SK-N-SH (cell line): ENCODE measurements around the gene TMEM168.

ENCODE experiments used
- CHD2 ChIP-seq: fragments of 150-350 bp; IDR thresholded peaks from 2 replicates; pipeline ENCODE4 v1.6.1; 2018; ENCODE audit warnings: low read length; ENCODE audit not compliant: partially characterized antibody
- CTCF ChIP-seq: fragments of 200-600 bp; sonication (generic); IDR thresholded peaks from 2 replicates; pipeline ENCODE4 v1.6.1; 2017; ENCODE audit warnings: antibody characterized with exemption, mild to moderate bottlenecking, moderate library complexity
- GABPA ChIP-seq: IDR thresholded peaks from 2 replicates; pipeline ENCODE4 v1.4.0; 2012; ENCODE audit warnings: low read depth, mild to moderate bottlenecking
- TAF1 ChIP-seq: IDR thresholded peaks from 2 replicates; pipeline ENCODE4 v1.6.1; 2012; ENCODE audit warnings: low read depth, mild to moderate bottlenecking, low read length, moderate library complexity, borderline replicate concordance

GRCh38 chr7:112802406-112802805 lies 12.2 kb upstream of the TMEM168 start:
- TF ChIP-seq TAF1 (no peak), CTCF (no peak), CHD2 (no peak), GABPA (no peak)
